DMS79 treated with DMSO at 0.1 percent for 48 hours (cell line): ENCODE results near the gene PCSK2.

Source experiments
- DNase-seq: peaks from one replicate; lab custom pipeline; 2025; lab: John Stamatoyannopoulos, UW

The PCSK2 gene

GRCh38 chr20:17248224-17248623 is 21.4 kb downstream of the PCSK2 start:
- no peak for DNase-seq

GRCh38 chr20:17262786-17263185 is 35.9 kb downstream of the PCSK2 start:
- no peak for DNase-seq

- no peak for DNase-seq
These were observed 46.9 kb downstream of the PCSK2 start for GRCh38 chr20:17273717-17274116.

- no peak for DNase-seq
These were observed 49.3 kb downstream of the PCSK2 start for GRCh38 chr20:17276101-17276500.

- DNase-seq: no peak
These were observed 54.6 kb downstream of the PCSK2 start for GRCh38 chr20:17281478-17281877.

GRCh38 chr20:17282501-17282900 is 55.7 kb downstream of the PCSK2 start:
- no peak for DNase-seq

- no peak for DNase-seq
These were observed 60.7 kb downstream of the PCSK2 start for GRCh38 chr20:17287503-17287902.

GRCh38 chr20:17287998-17288397 is 61.2 kb downstream of the PCSK2 start:
- no peak for DNase-seq

GRCh38 chr20:17295151-17295726 is 68.4 kb downstream of the PCSK2 start:
- peak; percentile 29 for DNase-seq

GRCh38 chr20:17295991-17296390 is 69.2 kb downstream of the PCSK2 start:
- DNase-seq: no peak

- no peak for DNase-seq
These were observed 71.3 kb downstream of the PCSK2 start for GRCh38 chr20:17298171-17298570.

GRCh38 chr20:17298751-17299150 is 71.9 kb downstream of the PCSK2 start:
- no peak for DNase-seq

- DNase-seq: no peak
These were observed 73.3 kb downstream of the PCSK2 start for GRCh38 chr20:17300113-17300512.

GRCh38 chr20:17304774-17305173 is 77.9 kb downstream of the PCSK2 start:
- DNase-seq: no peak

- no peak for DNase-seq
These were observed 79.6 kb downstream of the PCSK2 start for GRCh38 chr20:17306427-17306826.

GRCh38 chr20:17314264-17314663 is 87.4 kb downstream of the PCSK2 start:
- DNase-seq: no peak

- no peak for DNase-seq
These were observed 88.8 kb downstream of the PCSK2 start for GRCh38 chr20:17315407-17316231.

- DNase-seq: no peak
These were observed 89.6 kb downstream of the PCSK2 start for GRCh38 chr20:17316316-17317038.

GRCh38 chr20:17317341-17317740 is 90.5 kb downstream of the PCSK2 start:
- DNase-seq: no peak

GRCh38 chr20:17320456-17320855 is 93.6 kb downstream of the PCSK2 start:
- DNase-seq: no peak

- no peak for DNase-seq
These were observed 99.3 kb downstream of the PCSK2 start for GRCh38 chr20:17326096-17326495.

GRCh38 chr20:17327185-17328148 is 100.6 kb downstream of the PCSK2 start:
- no peak for DNase-seq
